Measurements from ENCODE around the gene COQ10B.

Gene COQ10B

DNA sequence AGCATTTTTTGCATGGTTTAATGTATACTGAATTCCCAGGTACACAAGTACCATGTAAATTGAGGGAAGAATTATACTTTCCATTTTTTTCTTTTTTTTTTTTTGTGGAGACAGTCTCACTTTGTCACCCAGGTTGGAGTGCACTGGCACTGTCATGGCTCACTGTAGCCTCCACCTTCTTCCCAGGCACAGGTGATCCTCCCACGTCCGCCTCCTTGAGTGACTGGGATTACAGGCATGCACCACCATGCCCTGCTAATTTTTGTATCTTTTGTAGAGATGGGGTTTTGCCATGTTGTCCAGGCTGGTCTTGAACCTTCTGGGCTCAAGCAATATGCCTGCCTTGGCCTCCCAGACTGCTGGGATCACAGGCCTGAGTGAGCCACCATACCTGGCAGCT is 50.6 kb downstream of the COQ10B start:
- Mint-ChIP-seq H3K36me3 (peaks cover 64% of the 10 kb centered on the region), H3K9me3 (no peaks in the 10 kb centered on the region), H3K4me1 (peaks cover 14% of the 10 kb centered on the region), H3K4me3 (no peak overlapping the region), H3K27ac (peak overlapping the region; percentile 63)
- DNase-seq (ENCODE audit: low spot score in 2 of 2) (no peak), ATAC-seq (no peak)

- Mint-ChIP-seq H3K36me3 (peaks cover 59% of the 10 kb centered on the region), H3K27ac (peak overlapping the region; percentile 63)
Observed at GRCh38 chr2:197504512-197504911, 51.2 kb downstream of the COQ10B start.

GRCh38 chr2:197506658-197507057 is 53.3 kb downstream of the COQ10B start:
- peaks cover 38% of the 10 kb centered on the region for H3K36me3 Mint-ChIP-seq
- no peak overlapping the region for H3K4me3 Mint-ChIP-seq
- H3K27ac Mint-ChIP-seq = no peak overlapping the region
- no peaks in the 10 kb centered on the region for H3K9me3 Mint-ChIP-seq
- DNase-seq (ENCODE audit: low spot score in 2 of 2) (no peak), ATAC-seq (no peak)
- peaks cover 8% of the 10 kb centered on the region for H3K4me1 Mint-ChIP-seq

More at GRCh38 chr2:197504512-197504911, 51.2 kb downstream of the COQ10B start:
- no peak for DNase-seq (ENCODE audit: low spot score in 2 of 2)
- ATAC-seq = no peak
- H3K9me3 Mint-ChIP-seq = no peaks in the 10 kb centered on the region
- H3K4me1 Mint-ChIP-seq = peaks cover 14% of the 10 kb centered on the region
- no peak overlapping the region for H3K4me3 Mint-ChIP-seq

- peaks cover 34% of the 10 kb centered on the region for H3K36me3 Mint-ChIP-seq
- H3K4me1 Mint-ChIP-seq = peaks cover 19% of the 10 kb centered on the region
- H3K4me3 Mint-ChIP-seq = no peak overlapping the region
- no peak overlapping the region for H3K27ac Mint-ChIP-seq
- H3K9me3 Mint-ChIP-seq = no peaks in the 10 kb centered on the region
- DNase-seq (ENCODE audit: low spot score in 2 of 2) (peak in 1 of 2 donors; percentile 28), ATAC-seq (no peak)
Observed at GRCh38 chr2:197513915-197514314, 60.6 kb downstream of the COQ10B start.

- Mint-ChIP-seq H3K4me3 (peak overlapping the region; percentile 93), H3K4me1 (peaks cover 19% of the 10 kb centered on the region)
- DNase-seq (ENCODE audit: low spot score in 2 of 2) = peak in 1 of 2 donors; percentile 48
Observed at GRCh38 chr2:197514754-197515153, 61.4 kb downstream of the COQ10B start.

GRCh38 chr2:197515315-197515738 is 62.0 kb downstream of the COQ10B start:
- peak; percentile 1 for ATAC-seq
- no peak for DNase-seq (ENCODE audit: low spot score in 2 of 2)
- peak overlapping the region; percentile 93 for H3K4me3 Mint-ChIP-seq
- H3K36me3 Mint-ChIP-seq = peaks cover 44% of the 10 kb centered on the region
- H3K9me3 Mint-ChIP-seq = peaks cover under 1% of the 10 kb centered on the region
- peaks cover 22% of the 10 kb centered on the region for H3K4me1 Mint-ChIP-seq
- peak overlapping the region; percentile 92 for H3K27ac Mint-ChIP-seq

More at GRCh38 chr2:197514754-197515153, 61.4 kb downstream of the COQ10B start:
- no peaks in the 10 kb centered on the region for H3K9me3 Mint-ChIP-seq
- no peak for ATAC-seq
- peak overlapping the region; percentile 92 for H3K27ac Mint-ChIP-seq
- peaks cover 38% of the 10 kb centered on the region for H3K36me3 Mint-ChIP-seq

DNA sequence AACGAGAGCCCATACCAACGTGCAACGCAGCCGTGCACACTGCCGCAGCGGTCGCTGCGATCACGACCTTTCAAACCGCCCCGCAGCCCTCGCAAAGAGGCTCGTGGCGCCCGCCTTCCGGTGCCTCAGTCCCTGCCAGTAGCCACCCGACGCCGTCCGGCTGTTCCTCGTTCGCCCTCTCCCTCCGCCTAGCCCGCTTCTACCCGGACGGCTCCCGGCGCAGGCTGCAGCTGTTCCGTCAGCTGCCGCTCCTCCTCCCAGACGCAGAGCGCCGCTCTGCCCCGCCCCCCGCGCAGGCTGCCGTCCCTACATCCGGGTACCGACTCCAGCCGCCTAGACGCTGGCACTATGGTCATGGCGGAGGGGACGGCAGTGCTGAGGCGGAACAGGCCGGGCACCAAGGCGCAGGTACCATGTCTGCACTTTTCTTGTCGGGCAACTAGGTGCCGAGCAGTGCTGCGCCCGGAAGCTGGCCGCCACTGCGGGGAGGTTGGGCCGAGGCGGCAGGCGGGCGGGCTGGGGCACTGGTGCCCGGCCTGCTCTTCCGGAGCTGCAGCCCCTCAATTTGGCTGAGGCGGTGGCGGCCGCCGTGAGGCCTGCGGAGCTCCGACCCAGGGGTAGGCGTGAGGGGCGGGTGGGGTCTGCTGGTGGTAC is 62.5 kb downstream of the COQ10B start, which contains the start of gene MOB4:
MOB4 (plus strand) TSS at position 328 of the 654 bp plus-strand sequence; CDS start at position 349, 21 bp downstream.
- ATAC-seq = peak; percentile 95
- Mint-ChIP-seq H3K27ac (peak within 1 kb of the TSS; percentile 92), H3K4me3 (peak within 1 kb of the TSS; percentile 93), H3K4me1 (peaks cover 28% of the 10 kb centered on the region), H3K9me3 (peaks cover 3% of the 10 kb centered on the region), H3K36me3 (peaks cover 49% of the 10 kb centered on the region)
- peak; percentile 95 to 98 for DNase-seq (ENCODE audit: low spot score in 2 of 2)

GRCh38 chr2:197516393-197516761 is 63.0 kb downstream of the COQ10B start:
- Mint-ChIP-seq H3K4me3 (peak overlapping the region; percentile 93), H3K36me3 (peaks cover 54% of the 10 kb centered on the region), H3K4me1 (peaks cover 32% of the 10 kb centered on the region), H3K9me3 (peaks cover 6% of the 10 kb centered on the region), H3K27ac (peak overlapping the region; percentile 92)
- peak; percentile 4 for ATAC-seq
- DNase-seq (ENCODE audit: low spot score in 2 of 2) = peak; percentile 9 to 66

DNA sequence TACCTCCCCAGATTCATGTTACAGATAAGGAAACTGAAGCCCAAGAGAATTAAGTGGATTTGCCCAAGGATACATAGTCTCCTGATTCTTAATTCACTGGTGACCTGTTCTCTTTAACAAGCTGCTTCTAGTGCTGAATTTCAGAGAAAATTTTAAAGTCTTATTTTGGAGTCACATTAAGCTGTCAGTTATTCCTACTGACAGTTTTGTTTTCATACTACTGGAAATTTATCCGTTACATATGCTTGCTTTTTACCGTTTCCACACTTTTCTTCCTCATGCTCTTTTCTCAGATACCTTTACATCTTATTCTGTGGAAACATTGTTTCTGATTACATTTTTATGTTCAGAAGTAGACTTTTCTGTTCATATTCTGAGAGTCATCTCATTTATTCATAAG is 63.8 kb downstream of the COQ10B start:
- Mint-ChIP-seq H3K4me3 (peak overlapping the region; percentile 93), H3K9me3 (peaks cover 6% of the 10 kb centered on the region), H3K27ac (peak overlapping the region; percentile 92), H3K36me3 (peaks cover 55% of the 10 kb centered on the region), H3K4me1 (peaks cover 32% of the 10 kb centered on the region)
- no peak for DNase-seq (ENCODE audit: low spot score in 2 of 2)
- ATAC-seq = no peak

Data from stimulated activated effector memory CD8-positive, alpha-beta T cell treated with anti-CD3 and anti-CD28 coated beads, Interleukin-12 subunit alpha, Interleukin-12 subunit beta, amount 100 ng/mL, for 72 hours (primary cell).